ENCODE measurements around the gene MINDY4.

MINDY4 gene

DNA sequence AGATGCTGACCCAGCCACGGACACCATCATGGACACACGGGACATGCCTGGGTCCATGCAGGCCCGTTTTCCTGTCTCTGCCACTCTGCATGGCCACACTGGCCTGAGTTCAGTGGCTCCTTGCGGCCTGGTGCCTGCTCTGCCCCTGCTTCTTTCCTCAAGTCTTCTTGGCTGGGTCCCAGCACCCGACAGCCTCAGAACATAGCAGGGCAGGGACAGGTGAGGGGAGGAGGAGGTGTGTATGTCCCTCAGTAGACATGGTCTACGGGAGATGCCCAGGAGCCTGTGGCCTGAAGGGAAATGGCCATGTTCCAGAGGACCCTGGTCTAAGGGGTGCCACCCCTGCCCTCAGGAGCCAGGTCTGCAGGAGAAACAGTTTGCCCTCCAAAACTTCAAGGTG, 138.2 kb downstream of the MINDY4 start:
- no peak for TF ChIP-seq CTCF (IDR thresholded peaks at IDR 0.05; ENCODE audit: control insufficient read depth, insufficient read depth, low read depth, low read length, missing control alignments)
- no peak for DNase-seq (ENCODE audit: low read depth)
- H3K4me3 ChIP-seq (ENCODE audit: control insufficient read depth, low read depth, low read length) = no peak overlapping the region

- TF ChIP-seq CTCF (IDR thresholded peaks at IDR 0.05; ENCODE audit: control insufficient read depth, insufficient read depth, low read depth, low read length, missing control alignments) = no peak
- DNase-seq (ENCODE audit: low read depth) = no peak
- H3K4me3 ChIP-seq (ENCODE audit: control insufficient read depth, low read depth, low read length) = no peak overlapping the region
These were observed 139.3 kb downstream of the MINDY4 start for GRCh38 chr7:30910411-30911073.

GRCh38 chr7:30911133-30911532, 139.9 kb downstream of the MINDY4 start:
- TF ChIP-seq CTCF (IDR thresholded peaks at IDR 0.05; ENCODE audit: control insufficient read depth, insufficient read depth, low read depth, low read length, missing control alignments) = no peak
- H3K4me3 ChIP-seq (ENCODE audit: control insufficient read depth, low read depth, low read length) = no peak overlapping the region

GRCh38 chr7:30911561-30911969, 140.3 kb downstream of the MINDY4 start, which contains the start of gene AQP1:
AQP1 (plus strand) TSS chr7:30911853; CDS start chr7:30911910, 57 bp downstream.
- no peak within 1 kb of the TSS for H3K4me3 ChIP-seq (ENCODE audit: control insufficient read depth, low read depth, low read length)
- no peak for DNase-seq (ENCODE audit: low read depth)
- no peak for TF ChIP-seq CTCF (IDR thresholded peaks at IDR 0.05; ENCODE audit: control insufficient read depth, insufficient read depth, low read depth, low read length, missing control alignments)

More at GRCh38 chr7:30911133-30911532, 139.9 kb downstream of the MINDY4 start:
- no peak for DNase-seq (ENCODE audit: low read depth)

- TF ChIP-seq CTCF (IDR thresholded peaks at IDR 0.05; ENCODE audit: control insufficient read depth, insufficient read depth, low read depth, low read length, missing control alignments) = no peak
- H3K4me3 ChIP-seq (ENCODE audit: control insufficient read depth, low read depth, low read length) = no peak overlapping the region
- DNase-seq (ENCODE audit: low read depth) = no peak
These were observed 141.0 kb downstream of the MINDY4 start for GRCh38 chr7:30912021-30912730.

- no peak overlapping the region for H3K4me3 ChIP-seq (ENCODE audit: control insufficient read depth, low read depth, low read length)
- DNase-seq (ENCODE audit: low read depth) = no peak
- no peak for TF ChIP-seq CTCF (IDR thresholded peaks at IDR 0.05; ENCODE audit: control insufficient read depth, insufficient read depth, low read depth, low read length, missing control alignments)
These were observed 141.4 kb downstream of the MINDY4 start for GRCh38 chr7:30912731-30912985.
